Mesenchymal stem cell (in vitro differentiated cells and primary cell): ENCODE data around the gene CREB3L1.

Experiments
- DNase-seq: peaks from one replicate; pipeline ENCODE4 v3.0.0-alpha.2; 2013
- H2AFZ ChIP-seq: one replicate; pipeline ENCODE4 v1.6.1; 2013; ENCODE audit warnings: low read depth, mild to moderate bottlenecking, control low read depth, inconsistent platforms, low read length, moderate library complexity
- H2AK5ac ChIP-seq: 2 replicates; pipeline ENCODE4 v1.6.1; 2013; ENCODE audit warnings: low read length, moderate library complexity, mild to moderate bottlenecking, inconsistent platforms; ENCODE audit not compliant: severe bottlenecking
- H2BK120ac ChIP-seq: one replicate; pipeline ENCODE4 v1.6.1; 2013; ENCODE audit warnings: low read depth, mild to moderate bottlenecking, inconsistent platforms, low read length, moderate library complexity
- H2BK12ac ChIP-seq, 2 experiments: one replicate each; pipeline ENCODE4 v1.6.1; 2013; ENCODE audit warnings: inconsistent platforms in 2 of 2, low read length in 2 of 2, mild to moderate bottlenecking in 2 of 2, moderate library complexity in 2 of 2, control low read depth in 1 of 2
- H2BK15ac ChIP-seq: one replicate; pipeline ENCODE4 v1.6.1; 2013; ENCODE audit warnings: mild to moderate bottlenecking, low read depth, inconsistent platforms; ENCODE audit not compliant: poor library complexity, severe bottlenecking
- H2BK5ac ChIP-seq: 2 replicates; pipeline ENCODE4 v1.6.1; 2013; ENCODE audit warnings: low read depth, mild to moderate bottlenecking, low read length, control low read depth, inconsistent platforms; ENCODE audit not compliant: poor library complexity, severe bottlenecking
- H3K14ac ChIP-seq, 2 experiments: one replicate each; pipeline ENCODE4 v1.6.1; 2013; ENCODE audit warnings: inconsistent platforms in 2 of 2, low read length in 2 of 2, control low read depth in 1 of 2, mild to moderate bottlenecking in 1 of 2, moderate library complexity in 1 of 2
- H3K18ac ChIP-seq, 2 experiments: one replicate each; pipeline ENCODE4 v1.6.1; 2013; ENCODE audit warnings: inconsistent platforms in 2 of 2, low read length in 2 of 2, control low read depth in 1 of 2, low read depth in 1 of 2, mild to moderate bottlenecking in 1 of 2
- H3K23ac ChIP-seq, 2 experiments: one replicate each; pipeline ENCODE4 v1.6.1; 2013; ENCODE audit warnings: inconsistent platforms in 2 of 2, low read length in 2 of 2, mild to moderate bottlenecking in 2 of 2, moderate library complexity in 2 of 2, control low read depth in 1 of 2
- H3K27ac ChIP-seq: 2 replicates; pipeline ENCODE4 v1.5.1; 2013; ENCODE audit warnings: mild to moderate bottlenecking, moderate library complexity, low read length, control low read depth, inconsistent platforms; ENCODE audit not compliant: poor library complexity, severe bottlenecking
- H3K27me3 ChIP-seq, 2 experiments: 2 replicates each; pipeline versions ENCODE4 v1.6.1 to v1.7.0; 2013; ENCODE audit warnings: low read length in 2 of 2, mild to moderate bottlenecking in 2 of 2, moderate library complexity in 2 of 2, control low read depth in 1 of 2, inconsistent platforms in 1 of 2; ENCODE audit not compliant: control insufficient read depth in 1 of 2, insufficient read depth in 1 of 2
- H3K36me3 ChIP-seq, 2 experiments: 2 replicates each; pipeline versions ENCODE4 v1.6.1 to v1.7.0; 2013; ENCODE audit warnings: low read length in 2 of 2, control low read depth in 1 of 2, inconsistent platforms in 1 of 2, low read depth in 1 of 2, mild to moderate bottlenecking in 1 of 2; ENCODE audit not compliant: insufficient read depth in 2 of 2, control insufficient read depth in 1 of 2
- H3K4ac ChIP-seq, 2 experiments: one replicate each; pipeline ENCODE4 v1.6.1; 2013; ENCODE audit warnings: inconsistent platforms in 2 of 2, low read length in 2 of 2, mild to moderate bottlenecking in 2 of 2, moderate library complexity in 2 of 2, control low read depth in 1 of 2, low read depth in 1 of 2
- H3K4me1 ChIP-seq: 2 replicates; pipeline ENCODE4 v1.6.1; 2013; ENCODE audit warnings: low read depth, low read length, control low read depth; ENCODE audit not compliant: control insufficient read depth, insufficient read depth
- H3K4me2 ChIP-seq: 2 replicates; pipeline ENCODE4 v1.6.1; 2013; ENCODE audit warnings: low read length, mild to moderate bottlenecking, inconsistent platforms; ENCODE audit not compliant: poor library complexity, severe bottlenecking
- H3K4me3 ChIP-seq, 2 experiments: 2 replicates each; pipeline versions ENCODE4 v1.5.1 to v1.7.0; 2013; ENCODE audit warnings: low read length in 2 of 2, mild to moderate bottlenecking in 2 of 2, control low read depth in 1 of 2, low read depth in 1 of 2; ENCODE audit not compliant: insufficient read depth in 1 of 2
- H3K79me1 ChIP-seq: replicated peaks from 2 replicates; pipeline ENCODE4 v1.6.1; 2013; ENCODE audit warnings: mild to moderate bottlenecking, control low read depth, low read length, inconsistent platforms; ENCODE audit not compliant: poor library complexity, severe bottlenecking
- H3K9ac ChIP-seq: 2 replicates; pipeline ENCODE4 v1.7.0; 2013; ENCODE audit warnings: mild to moderate bottlenecking, low read length, moderate library complexity
- H3K9me3 ChIP-seq: 2 replicates; pipeline ENCODE4 v1.7.0; 2013; ENCODE audit warnings: mild to moderate bottlenecking, low read length; ENCODE audit not compliant: control insufficient read depth
- H4K8ac ChIP-seq: one replicate; pipeline ENCODE4 v1.6.1; 2013; ENCODE audit warnings: inconsistent platforms, mild to moderate bottlenecking, low read length, moderate library complexity
- H4K91ac ChIP-seq: one replicate; pipeline ENCODE4 v1.6.1; 2013; ENCODE audit warnings: mild to moderate bottlenecking, low read length, inconsistent platforms
- WGBS: methylation state at CpG from one replicate; pipeline ENCODE4 v1.1.7; 2013; ENCODE audit warnings: mixed read lengths; 5-methylcytosine and 5-hydroxymethylcytosine counted together

CREB3L1 gene

GRCh38 chr11:46346886-46347636 is 69.6 kb downstream of the CREB3L1 start, which contains the start of gene DGKZ:
Gene DGKZ (plus strand): TSS chr11:46347463. CDS start chr11:46347660, 197 bp downstream.
- Histone ChIP-seq H2AK5ac (no peak within 1 kb of the TSS), H3K14ac (peak within 1 kb of the TSS in 1 of 2 experiments; percentile 50), H2BK15ac (peak within 1 kb of the TSS; percentile 21), H4K91ac (peak within 1 kb of the TSS; percentile 80), H2BK5ac (no peak within 1 kb of the TSS), H4K8ac (peak within 1 kb of the TSS; percentile 51), H3K36me3 (peaks cover 0 to 7% of the 10 kb centered on the region in 2 experiments), H3K27ac (no peak within 1 kb of the TSS), H3K9me3 (no peaks in the 10 kb centered on the region), H3K4ac (peak within 1 kb of the TSS; percentile 63 to 94), H2AFZ (peak within 1 kb of the TSS; percentile 3), H3K9ac (peak within 1 kb of the TSS; percentile 90), H3K18ac (peak within 1 kb of the TSS; percentile 33 to 71), H3K4me2 (peak within 1 kb of the TSS; percentile 65), H3K79me1 (peaks cover 19% of the 10 kb centered on the region), H3K4me1 (peaks cover 31% of the 10 kb centered on the region), H3K23ac (peak within 1 kb of the TSS in 1 of 2 experiments; percentile 46), H3K4me3 (peak within 1 kb of the TSS; percentile 76 to 93), H2BK12ac (peak within 1 kb of the TSS; percentile 15 to 78), H3K27me3 (peaks cover 0 to 20% of the 10 kb centered on the region in 2 experiments), H2BK120ac (peak within 1 kb of the TSS; percentile 27)
- peak; percentile 71 for DNase-seq
- WGBS, result 12% methylated on average over 31 of the region's 80 CpGs

- H3K27me3 ChIP-seq, result peaks cover 0 to 13% of the 10 kb centered on the region in 2 experiments
- no peak overlapping the region for H2BK5ac ChIP-seq
- peak overlapping the region; percentile 27 for H2BK120ac ChIP-seq
- no peaks in the 10 kb centered on the region for H3K9me3 ChIP-seq
- H2BK12ac ChIP-seq, result peak overlapping the region in 1 of 2 experiments; percentile 15
- peaks cover 26% of the 10 kb centered on the region for H3K79me1 ChIP-seq
- no peak overlapping the region for H2AFZ ChIP-seq
- peak overlapping the region; percentile 21 for H2BK15ac ChIP-seq
- no peak overlapping the region for H2AK5ac ChIP-seq
- H4K8ac ChIP-seq, result peak overlapping the region; percentile 51
- peaks cover 35% of the 10 kb centered on the region for H3K4me1 ChIP-seq
- peak overlapping the region; percentile 76 to 93 for H3K4me3 ChIP-seq
- no peak for DNase-seq
- peak overlapping the region in 1 of 2 experiments; percentile 50 for H3K14ac ChIP-seq
- H3K23ac ChIP-seq, result peak overlapping the region in 1 of 2 experiments; percentile 46
- H3K9ac ChIP-seq, result peak overlapping the region; percentile 90
- H4K91ac ChIP-seq, result no peak overlapping the region
- WGBS, result 5% methylated on average over 58 of the region's 63 CpGs
- H3K18ac ChIP-seq, result peak overlapping the region; percentile 33 to 61
- H3K4me2 ChIP-seq, result peak overlapping the region; percentile 65
- H3K27ac ChIP-seq, result no peak overlapping the region
- H3K36me3 ChIP-seq, result peaks cover 0 to 12% of the 10 kb centered on the region in 2 experiments
- peak overlapping the region in 1 of 2 experiments; percentile 94 for H3K4ac ChIP-seq
Measured at GRCh38 chr11:46347637-46348311, 70.3 kb downstream of the CREB3L1 start.

- H2AK5ac ChIP-seq, result no peak overlapping the region
- peak overlapping the region; percentile 65 for H3K4me2 ChIP-seq
Measured at GRCh38 chr11:46348566-46349401, 71.3 kb downstream of the CREB3L1 start.

More at GRCh38 chr11:46348566-46349401, 71.3 kb downstream of the CREB3L1 start:
- Histone ChIP-seq H3K36me3 (peaks cover 0 to 20% of the 10 kb centered on the region in 2 experiments), H3K79me1 (peaks cover 36% of the 10 kb centered on the region), H3K27ac (no peak overlapping the region), H2BK12ac (no peak overlapping the region), H3K27me3 (peaks cover 0 to 6% of the 10 kb centered on the region in 2 experiments), H3K4ac (peak overlapping the region; percentile 14 to 63), H3K18ac (no peak overlapping the region), H2AFZ (no peak overlapping the region), H3K9me3 (no peaks in the 10 kb centered on the region), H2BK15ac (no peak overlapping the region), H3K23ac (peak overlapping the region in 1 of 2 experiments; percentile 28), H2BK120ac (no peak overlapping the region), H3K9ac (peak overlapping the region; percentile 90), H3K4me3 (peak overlapping the region in 1 of 2 experiments; percentile 93), H3K14ac (peak overlapping the region in 1 of 2 experiments; percentile 24), H4K91ac (no peak overlapping the region), H4K8ac (no peak overlapping the region), H3K4me1 (peaks cover 39% of the 10 kb centered on the region), H2BK5ac (no peak overlapping the region)
- DNase-seq, result no peak
- WGBS, result 73% methylated on average over 18 of the region's 18 CpGs
